Measurements from ENCODE around the gene CHMP6.
A peak's percentile ranks its signal among the peaks of the same experiment; 100 is the strongest.

The CHMP6 gene

GRCh38 chr17:80956321-80957190, 35.1 kb upstream of the CHMP6 start:
- no peak for DNase-seq (ENCODE audit: low read depth in 2 of 2)

GRCh38 chr17:80957461-80957941, 34.1 kb upstream of the CHMP6 start:
- DNase-seq (ENCODE audit: low read depth in 2 of 2): no peak

GRCh38 chr17:80959330-80960036, 32.2 kb upstream of the CHMP6 start:
- DNase-seq (ENCODE audit: low read depth in 2 of 2): peak in 1 of 2 experiments; percentile 8

GRCh38 chr17:80960037-80960796, 31.4 kb upstream of the CHMP6 start:
- DNase-seq (ENCODE audit: low read depth in 2 of 2): no peak

GRCh38 chr17:80960797-80961452, 30.7 kb upstream of the CHMP6 start:
- DNase-seq (ENCODE audit: low read depth in 2 of 2): no peak

GRCh38 chr17:80961541-80962330, 29.9 kb upstream of the CHMP6 start:
- DNase-seq (ENCODE audit: low read depth in 2 of 2): no peak

GRCh38 chr17:80962356-80963329, 29.0 kb upstream of the CHMP6 start:
- DNase-seq (ENCODE audit: low read depth in 2 of 2): no peak

GRCh38 chr17:80963812-80964543, 27.7 kb upstream of the CHMP6 start:
- DNase-seq (ENCODE audit: low read depth in 2 of 2): no peak

GRCh38 chr17:80964544-80964856, 27.1 kb upstream of the CHMP6 start:
- no peak for DNase-seq (ENCODE audit: low read depth in 2 of 2)

GRCh38 chr17:80964859-80965580, 26.6 kb upstream of the CHMP6 start:
- DNase-seq (ENCODE audit: low read depth in 2 of 2): no peak

- no peak for DNase-seq (ENCODE audit: low read depth in 2 of 2)
These were observed 26.0 kb upstream of the CHMP6 start for GRCh38 chr17:80965606-80966005.

- DNase-seq (ENCODE audit: low read depth in 2 of 2): no peak
These were observed 24.2 kb upstream of the CHMP6 start for GRCh38 chr17:80967404-80967872.

- DNase-seq (ENCODE audit: low read depth in 2 of 2): peak in 1 of 2 experiments; percentile 5
These were observed 23.0 kb upstream of the CHMP6 start for GRCh38 chr17:80968602-80969029.

GRCh38 chr17:80969030-80969673, 22.5 kb upstream of the CHMP6 start:
- DNase-seq (ENCODE audit: low read depth in 2 of 2): no peak

- DNase-seq (ENCODE audit: low read depth in 2 of 2): no peak
These were observed 22.0 kb upstream of the CHMP6 start for GRCh38 chr17:80969674-80970043.

GRCh38 chr17:80970044-80970761, 21.4 kb upstream of the CHMP6 start:
- no peak for DNase-seq (ENCODE audit: low read depth in 2 of 2)
